Measurements from ENCODE around the gene KCNJ12.
"Not testable (repeated sequence)": the region's sequence is repeated elsewhere in the genome, so short reads cannot be mapped to it uniquely, and the experiment has no call there.

The KCNJ12 gene

DNA sequence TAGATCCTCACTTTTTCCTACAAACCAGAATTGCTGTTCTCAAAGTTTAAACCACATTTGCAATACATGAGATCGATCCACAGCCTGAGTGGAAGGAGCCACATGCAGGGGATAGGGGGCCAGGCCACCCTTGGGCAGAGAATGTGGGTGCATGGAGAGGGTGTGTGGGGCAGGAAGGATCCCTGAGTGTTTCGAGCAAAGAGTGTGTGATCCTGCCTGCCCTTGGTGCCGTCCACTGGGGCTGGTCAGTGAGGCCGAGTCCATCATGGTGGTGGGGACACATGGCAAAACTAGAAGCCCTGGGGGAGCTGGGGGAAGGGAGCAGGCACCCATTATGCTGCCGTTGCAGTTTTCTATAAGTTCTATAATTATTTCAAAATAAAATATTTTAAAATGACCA is 77.8 kb downstream of the KCNJ12 start:
- DNase-seq: not testable (repeated sequence)

DNA sequence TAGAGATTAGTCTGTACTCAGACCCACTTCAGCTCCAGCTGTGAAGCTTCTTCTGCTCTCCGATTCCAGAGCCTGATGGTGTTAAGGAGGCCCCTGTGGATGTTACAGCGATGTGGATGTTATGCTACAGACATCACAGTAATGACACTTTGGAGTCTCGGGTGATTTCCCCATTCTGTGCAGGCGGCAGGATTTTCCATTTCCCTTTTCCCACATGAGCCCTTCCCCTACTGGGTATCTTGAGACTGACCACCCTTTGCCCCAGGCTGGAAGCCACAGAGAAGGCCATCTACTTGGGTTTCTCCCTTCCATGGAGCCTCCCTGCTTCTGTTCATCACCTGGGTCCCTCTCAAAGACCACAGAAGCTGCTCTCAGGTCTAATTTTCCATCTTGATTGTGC is 78.3 kb downstream of the KCNJ12 start:
- no peak for DNase-seq

DNA sequence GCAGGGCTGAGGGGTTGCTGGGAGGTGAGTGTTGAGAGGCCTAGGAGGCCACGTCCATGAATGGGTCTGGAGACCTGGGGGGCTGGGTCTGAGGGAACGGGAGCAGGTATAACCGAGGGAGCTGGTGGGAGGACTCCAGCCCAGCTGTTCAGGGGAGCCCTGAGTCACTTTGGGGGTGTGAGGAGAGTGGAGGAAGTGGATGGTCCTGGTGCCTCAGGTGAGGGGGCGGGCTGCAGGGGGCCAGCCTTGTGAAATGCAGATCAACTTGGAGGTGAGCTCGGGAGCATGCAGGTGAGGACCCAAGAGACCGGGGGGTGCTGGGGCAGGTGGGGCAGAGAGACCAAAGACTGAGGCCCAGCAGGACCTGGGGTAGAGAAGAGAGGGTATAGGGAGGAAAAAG is 79.6 kb downstream of the KCNJ12 start:
- no peak for DNase-seq

DNA sequence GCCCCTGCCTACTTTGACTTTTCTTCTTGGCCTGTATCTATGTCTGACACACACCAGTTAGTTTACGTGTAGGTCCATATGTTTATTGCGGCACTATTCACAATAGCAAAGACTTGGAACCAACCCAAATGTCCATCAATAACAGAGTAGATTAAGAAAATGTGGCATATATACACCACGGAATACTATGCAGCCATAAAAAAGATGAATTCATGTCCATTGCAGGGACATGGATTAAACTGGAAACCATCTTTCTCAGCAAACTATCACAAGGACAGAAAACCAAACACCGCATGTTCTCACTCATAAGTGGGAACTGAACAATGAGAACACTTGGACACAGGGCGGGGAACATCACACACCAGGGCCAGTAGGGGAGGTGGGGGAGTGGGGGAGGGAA is 80.3 kb downstream of the KCNJ12 start:
- DNase-seq: not testable (repeated sequence)

DNA sequence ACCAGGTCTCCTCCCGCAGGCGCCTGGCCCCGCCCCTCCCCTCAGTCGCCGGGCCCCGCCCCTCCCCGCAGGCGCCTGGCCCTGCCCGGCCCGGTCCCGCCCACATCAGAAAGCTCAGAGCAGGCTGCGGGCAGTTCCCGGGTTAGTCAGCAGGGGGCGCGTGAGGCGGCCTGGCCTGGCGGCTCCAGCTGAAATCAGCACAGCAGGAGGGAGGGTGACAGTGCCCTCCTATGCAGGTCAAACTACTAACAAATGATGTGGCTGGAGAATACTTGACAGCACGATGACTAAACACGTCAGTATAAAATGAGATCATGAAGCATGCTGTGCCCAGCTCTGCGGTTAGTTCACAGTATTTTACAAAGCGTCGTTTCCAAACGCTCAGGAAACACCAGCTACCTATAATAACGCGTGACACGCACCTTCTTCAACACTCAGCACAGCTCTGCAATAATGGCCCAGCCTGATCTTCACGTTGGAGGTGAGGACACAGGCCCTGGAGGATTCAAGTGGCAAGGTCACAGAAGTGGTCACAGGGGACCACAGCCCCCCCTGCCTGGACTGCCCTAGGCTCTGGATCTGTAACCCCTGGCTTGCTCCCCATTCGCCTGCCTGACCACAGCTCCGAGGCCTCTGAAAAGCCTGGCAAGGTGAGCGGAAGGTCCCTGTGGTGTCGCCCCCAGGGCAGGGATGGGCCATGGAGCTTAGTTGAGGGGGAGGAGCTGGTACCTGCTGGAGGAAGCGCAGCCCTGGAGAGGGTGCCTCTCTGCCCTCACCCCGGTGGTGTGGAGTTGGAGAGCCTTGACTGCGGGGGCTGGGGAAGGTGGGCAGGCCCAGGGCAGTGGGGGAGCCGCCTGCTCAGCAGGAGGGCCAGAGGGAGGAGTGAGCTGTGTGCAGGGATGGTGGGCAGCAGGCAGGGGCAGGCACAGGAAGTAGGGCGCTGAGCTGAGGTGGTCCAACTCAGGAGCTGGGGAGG is 81.2 kb downstream of the KCNJ12 start:
- DNase-seq: peak; percentile 87

DNA sequence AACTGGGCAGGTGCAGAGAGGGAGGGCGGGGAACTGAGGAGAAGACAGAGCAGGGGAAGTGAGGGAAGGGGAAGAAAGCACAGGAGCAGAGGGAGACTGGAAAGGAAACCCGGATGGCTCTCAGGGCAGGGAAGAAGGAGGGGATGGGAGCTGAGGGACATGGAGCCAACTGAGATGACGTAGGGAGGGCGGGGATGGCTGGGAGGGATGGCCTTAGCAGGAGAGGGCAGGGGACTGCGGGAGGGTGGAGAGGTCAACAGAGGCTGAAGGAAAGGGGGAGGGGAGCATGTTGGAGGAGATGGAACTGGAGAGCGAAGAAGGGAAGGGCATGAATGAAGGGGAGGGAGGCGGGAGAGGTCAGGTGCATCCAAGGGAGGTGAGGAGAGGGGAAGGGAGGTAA is 81.9 kb downstream of the KCNJ12 start:
- DNase-seq: no peak

DNA sequence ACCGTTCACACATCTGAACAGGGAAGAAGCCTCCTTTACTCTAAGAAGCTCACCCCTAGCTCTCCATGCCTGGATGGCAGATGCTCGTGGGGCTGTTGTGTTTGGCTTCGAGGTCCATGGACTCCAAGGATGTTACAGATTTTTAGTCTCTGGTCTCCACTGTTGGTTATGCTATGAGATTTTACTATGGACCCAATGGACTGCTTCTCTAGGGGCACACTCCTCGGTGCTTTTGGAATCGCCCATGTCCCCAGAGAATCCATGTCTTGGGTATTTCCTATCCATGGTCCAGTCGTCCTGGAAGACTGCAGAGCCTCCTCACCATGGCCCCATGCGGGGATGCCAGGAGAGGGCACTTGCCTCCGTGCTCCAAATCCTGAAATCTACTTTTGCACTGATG is 83.4 kb downstream of the KCNJ12 start:
- no peak for DNase-seq

DNA sequence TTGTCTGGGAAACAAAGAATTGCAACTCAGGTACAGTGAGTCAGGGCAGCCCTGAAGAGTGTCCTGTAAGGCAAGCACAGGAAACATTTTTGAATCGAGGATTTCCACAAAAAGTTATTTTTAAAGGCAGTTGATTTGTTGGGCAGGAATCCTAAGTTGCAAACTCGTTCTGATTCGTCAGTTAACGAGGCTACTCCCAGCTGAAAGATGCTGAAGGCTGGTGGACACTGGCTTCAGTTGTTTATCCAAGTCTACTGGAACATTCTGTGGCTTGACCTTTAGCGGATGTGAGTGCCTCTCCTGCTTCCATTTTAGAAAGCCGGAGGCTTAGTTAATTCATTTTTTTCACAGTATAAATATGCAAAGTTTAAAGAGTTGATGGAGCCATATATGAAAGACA is 84.2 kb downstream of the KCNJ12 start:
- no peak for DNase-seq

DNA sequence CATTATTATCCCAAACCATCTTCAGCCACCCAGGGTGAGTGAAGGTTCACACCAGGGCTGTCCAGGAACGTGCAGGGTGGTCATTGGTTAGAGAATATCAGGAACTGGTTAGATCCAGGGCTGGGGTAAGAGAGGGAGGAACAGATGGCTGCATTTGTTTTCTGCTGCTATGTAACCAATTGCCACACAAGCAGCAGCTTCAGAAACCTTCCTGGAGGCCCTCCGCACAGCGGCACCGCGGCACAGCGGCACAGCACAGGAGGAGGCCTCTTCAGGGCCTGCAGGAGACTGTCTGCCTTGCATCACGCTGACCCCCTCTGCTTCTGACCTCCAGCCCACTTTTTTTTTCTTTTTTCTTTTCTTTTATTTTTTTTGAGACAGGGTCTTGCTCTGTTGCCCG is 86.1 kb downstream of the KCNJ12 start:
- no peak for DNase-seq

DNA sequence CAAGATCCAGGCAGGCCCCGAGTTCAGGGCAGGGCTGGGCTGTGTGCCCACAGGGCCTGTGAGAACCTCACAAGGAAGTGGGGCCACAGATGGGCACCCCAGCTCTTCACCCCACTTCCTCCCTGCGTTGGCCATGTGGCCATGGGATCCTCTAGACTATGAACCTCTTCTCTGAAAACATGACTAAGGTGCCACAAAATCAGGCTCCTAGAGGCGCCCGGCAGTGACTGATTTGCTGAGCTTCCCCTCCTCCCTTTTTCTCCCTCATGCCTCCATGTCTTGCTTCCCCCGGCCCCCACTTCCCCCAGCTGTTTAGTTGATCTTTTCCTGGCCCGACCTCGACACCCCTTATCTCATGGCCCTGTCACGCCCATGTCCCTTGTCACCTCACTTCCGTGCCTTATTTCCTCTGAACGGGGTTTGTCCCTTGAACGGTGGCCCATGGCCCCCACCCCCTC is 87.1 kb downstream of the KCNJ12 start:
- no peak for DNase-seq

DNA sequence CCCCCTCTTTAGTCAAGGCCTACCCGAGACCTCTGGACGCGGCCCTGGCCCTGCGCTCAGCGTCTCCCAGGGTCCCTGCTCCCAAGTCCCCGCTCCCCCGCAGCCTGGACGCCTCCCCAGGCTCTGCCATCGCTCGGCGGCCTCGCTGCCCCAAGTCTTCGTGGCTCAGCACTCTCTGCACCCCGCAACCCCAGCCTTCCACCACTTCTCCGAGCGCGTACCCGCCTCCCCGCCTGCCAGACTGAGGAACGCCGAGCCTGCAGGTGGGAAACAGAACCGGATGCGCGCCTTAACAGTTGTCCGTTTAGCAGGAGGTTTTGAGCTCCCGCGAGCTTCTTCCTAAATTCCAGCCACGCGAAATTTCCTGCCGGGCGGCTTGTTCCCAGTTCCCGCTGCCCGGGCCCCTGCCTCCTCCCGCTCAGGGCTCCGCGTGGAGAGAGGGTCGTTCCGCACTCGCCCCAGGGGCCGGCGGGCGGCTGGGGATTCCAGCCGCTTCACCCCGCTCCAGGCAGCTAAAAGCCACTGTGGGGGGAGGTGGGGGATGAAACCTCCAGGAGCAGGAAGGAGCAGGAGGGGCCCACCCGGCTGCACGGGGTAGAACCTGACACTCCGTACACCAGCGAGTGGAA is 87.7 kb downstream of the KCNJ12 start:
- DNase-seq: no peak

DNA sequence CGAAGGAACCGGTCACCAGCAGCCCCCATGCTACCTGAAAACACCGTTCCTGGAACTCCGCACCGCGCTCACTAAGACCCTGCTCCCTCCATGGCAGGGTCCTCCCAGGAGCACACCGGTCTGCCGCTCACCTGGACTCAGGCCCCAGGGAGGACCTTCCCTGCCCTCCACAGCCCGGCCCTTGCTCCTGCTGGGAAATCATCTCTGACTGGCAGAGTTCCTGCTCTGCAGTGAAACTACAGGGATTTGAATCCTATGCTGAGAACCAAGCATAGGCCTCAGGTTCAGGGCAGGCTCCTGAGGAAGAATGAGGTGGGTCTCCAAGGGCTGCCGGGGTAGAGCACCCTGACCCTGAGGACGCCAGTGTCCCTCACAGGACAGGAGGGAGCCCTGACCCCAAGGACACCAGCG is 88.5 kb downstream of the KCNJ12 start:
- DNase-seq: no peak

DNA sequence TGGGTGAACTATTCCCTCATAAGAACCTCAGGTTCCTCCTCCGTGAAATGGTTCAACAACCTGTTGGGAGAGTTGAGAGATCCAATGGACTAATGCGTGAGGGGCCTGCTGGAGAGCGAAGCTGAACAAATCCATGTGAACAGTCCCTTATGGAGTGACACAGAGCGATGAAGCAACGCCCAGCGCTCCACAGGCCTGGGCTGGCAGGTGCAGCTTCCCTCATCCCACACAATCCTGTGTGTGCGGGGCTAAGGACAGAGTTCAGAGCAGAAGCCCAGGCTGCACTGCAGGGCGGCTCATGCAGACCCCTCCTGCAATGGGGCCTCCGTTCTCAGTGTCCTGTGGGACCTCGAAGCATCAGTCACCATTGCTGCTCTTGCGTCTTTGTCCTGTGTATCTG is 90.4 kb downstream of the KCNJ12 start:
- DNase-seq: no peak

DNA sequence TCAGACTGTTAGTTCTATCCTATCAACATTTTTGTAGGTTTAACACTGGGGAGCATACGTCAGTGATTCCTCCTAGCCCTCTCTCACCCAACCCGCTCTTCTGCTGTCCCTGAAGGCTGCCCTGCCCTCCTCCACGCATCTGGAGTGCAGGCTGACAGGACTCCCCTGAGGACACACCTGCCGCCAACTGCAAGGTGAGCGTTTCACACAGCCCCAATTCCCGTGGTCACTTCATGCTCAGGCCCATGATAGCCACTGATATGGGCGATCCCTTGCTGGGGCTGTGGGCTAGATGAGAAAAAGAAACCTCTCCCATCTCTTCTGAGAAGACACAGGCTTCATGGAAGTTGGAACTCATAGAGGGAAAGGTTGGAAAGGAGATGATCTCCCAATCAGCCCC is 91.0 kb downstream of the KCNJ12 start:
- DNase-seq: no peak

DNA sequence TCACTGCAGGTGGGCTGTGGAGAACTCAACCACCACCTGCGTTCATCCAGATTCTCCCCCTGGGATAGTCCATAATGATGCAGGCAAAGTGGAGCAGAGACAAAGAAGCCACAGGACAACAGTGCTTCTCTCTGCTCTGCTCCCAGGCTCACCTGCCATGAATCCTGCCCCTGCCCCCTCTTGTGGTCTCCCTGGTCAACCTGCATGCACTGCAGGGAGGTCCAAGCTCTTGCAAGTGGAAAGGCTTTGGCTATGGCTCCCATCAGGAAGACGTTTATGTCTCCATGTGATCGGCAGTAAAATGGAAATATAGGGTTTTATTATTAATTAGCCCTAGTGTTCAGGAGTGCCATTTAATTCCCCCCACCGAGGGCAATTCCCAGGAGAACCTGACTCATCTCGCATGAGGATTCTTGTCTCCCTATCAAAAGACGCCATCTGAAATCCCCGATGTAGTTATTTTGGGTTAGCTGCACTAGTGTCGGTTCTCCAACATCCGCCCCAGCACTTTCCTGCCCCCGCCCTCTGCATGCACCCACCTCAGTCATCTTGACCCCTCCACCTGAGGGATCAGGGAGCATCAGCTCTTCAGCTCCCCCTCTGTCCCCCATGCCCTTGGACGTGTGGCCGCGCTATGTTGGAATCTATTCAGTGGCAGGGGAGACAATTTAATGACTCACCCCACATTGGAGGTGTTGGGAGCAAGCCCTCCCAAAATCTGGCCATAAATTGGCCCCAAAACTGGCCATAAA is 91.8 kb downstream of the KCNJ12 start:
- DNase-seq: no peak
